ENCODE measurements around the gene AGFG1.
"Not testable (repeated sequence)": the region's sequence is repeated elsewhere in the genome, so short reads cannot be mapped to it uniquely, and the experiment has no call there.

Gene AGFG1

DNA sequence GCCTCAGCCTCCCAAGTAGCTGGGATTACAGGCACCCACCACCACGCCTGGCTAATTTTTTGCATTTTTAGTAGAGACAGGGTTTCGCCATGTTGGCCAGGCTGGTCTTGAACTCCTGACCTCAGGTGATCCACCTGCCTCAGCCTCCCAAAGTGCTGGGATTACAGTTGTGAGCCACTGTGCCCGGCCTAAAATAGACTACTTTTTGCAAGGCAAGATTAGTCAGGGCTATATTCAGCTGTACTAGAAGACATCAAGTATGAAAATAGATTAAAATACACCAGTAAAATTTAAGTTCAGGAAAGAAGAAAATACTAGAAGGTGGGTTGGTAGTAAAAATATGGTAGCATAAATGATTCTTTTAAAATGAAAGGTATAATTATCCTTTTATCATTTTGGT, 49.2 kb downstream of the AGFG1 start:
- DNase-seq; intact Hi-C loops (cut with DNase I): not testable (repeated sequence)

DNA sequence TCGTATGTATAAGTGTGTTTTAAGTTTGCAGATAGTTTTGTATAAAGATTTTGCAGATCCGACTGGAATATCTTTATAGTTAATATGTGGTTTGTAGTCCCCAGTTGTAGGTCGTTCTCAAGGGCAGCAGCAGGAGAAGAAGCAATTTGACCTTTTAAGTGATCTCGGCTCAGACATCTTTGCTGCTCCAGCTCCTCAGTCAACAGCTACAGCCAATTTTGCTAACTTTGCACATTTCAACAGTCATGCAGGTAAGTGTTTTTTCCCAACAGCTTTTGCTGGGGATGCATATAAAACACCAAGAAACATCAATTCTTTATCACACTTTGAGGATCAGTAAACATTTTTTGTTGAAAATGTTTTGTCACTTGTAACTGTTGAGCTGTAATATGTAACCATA, 52.7 kb downstream of the AGFG1 start:
- DNase-seq: no peak
- intact Hi-C loops (cut with DNase I): no loop called here

DNA sequence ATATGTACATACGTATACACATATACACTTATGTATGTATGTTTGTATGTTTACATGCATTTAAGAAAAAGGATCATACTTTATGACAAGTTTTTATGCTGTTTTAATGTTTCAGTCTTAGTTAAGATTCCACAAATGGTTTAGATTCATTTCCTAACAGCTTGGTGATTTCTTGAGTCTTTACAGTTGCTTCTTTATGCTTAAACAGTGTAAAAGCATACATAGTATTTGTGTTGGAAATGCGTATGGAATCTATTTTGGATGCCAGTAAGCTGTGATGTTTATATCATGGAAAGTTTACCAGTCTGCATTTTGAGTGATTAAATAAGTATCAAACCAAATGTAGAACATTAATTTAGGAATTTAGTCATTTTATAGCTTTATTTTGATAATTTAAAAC, 55.4 kb downstream of the AGFG1 start:
- DNase-seq: no peak
- intact Hi-C loops (cut with DNase I): no loop called here

DNA sequence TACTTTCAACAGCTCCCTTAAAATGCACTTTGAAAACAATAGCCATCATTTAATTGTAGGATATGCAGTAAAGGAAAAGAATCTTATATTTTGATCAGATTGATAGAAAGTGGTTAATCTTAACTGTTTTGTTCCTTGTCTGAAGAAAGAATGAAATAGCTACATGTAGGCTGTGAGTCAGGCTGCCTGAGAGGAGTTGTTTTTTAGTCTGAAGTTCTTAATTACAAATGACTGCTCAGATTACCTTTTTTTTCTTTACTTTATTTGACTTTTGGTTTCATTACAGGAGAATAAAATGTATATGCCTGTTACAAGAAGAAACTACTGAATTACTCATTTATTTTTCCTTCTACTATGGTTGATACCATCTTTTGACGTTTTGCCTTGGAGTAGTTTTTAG, 56.8 kb downstream of the AGFG1 start:
- no peak for DNase-seq
- intact Hi-C loops (cut with DNase I): no loop called here

DNA sequence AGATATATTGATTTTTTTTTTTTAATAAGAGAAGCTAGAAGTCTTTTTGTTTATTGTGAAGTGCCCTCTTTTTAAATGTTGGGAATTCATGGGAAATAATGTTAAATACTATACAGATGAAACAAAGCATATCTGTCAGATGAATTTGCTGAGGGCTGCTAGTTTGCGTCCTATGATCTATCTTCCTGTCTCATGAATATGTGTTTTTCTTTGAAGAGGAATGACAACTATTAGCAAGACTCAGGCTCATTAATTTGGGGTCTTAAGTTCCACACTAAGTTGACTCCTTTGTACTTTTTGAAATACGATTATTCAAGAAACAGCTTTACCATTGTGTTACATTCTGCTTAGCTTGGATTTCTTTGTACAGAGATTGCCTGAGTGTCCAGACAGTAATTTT, 57.9 kb downstream of the AGFG1 start:
- intact Hi-C loops (cut with DNase I): no loop called here
- DNase-seq: no peak

DNA sequence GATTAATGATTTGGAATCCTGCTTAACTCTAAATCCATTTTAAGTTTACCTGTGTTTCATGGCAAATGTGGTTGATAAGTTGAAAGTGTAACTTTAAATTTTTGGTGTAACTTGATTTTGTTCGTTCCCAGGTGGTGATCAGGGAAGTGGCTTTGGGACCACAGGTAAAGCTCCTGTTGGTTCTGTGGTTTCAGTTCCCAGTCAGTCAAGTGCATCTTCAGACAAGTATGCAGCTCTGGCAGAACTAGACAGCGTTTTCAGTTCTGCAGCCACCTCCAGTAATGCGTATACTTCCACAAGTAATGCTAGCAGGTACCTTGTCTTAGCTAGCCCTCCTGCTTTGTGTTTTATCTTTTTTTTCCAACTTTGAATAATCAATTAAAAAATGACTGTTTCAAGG, 62.8 kb downstream of the AGFG1 start:
- no peak for DNase-seq
- intact Hi-C loops (cut with DNase I): no loop called here

DNA sequence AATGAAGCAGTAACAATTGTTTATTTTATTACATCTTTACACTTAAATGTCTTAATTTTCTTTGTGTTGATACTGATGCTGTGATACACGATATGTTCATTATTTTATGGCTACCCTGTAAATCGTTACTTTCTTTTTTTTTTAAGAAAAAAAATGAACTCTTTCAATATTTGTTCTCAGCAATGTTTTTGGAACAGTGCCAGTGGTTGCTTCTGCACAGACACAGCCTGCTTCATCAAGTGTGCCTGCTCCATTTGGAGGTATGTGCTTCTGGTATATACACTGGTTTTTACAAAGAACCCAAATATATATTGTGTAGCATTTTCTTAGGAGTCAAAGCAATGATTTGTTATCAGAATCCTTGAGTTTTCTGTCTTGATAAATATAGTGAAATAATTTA, 64.5 kb downstream of the AGFG1 start:
- intact Hi-C loops (cut with DNase I): no loop called here
- peak in 5 of 42 donors; percentile 15 to 60 (median 31) for DNase-seq

DNA sequence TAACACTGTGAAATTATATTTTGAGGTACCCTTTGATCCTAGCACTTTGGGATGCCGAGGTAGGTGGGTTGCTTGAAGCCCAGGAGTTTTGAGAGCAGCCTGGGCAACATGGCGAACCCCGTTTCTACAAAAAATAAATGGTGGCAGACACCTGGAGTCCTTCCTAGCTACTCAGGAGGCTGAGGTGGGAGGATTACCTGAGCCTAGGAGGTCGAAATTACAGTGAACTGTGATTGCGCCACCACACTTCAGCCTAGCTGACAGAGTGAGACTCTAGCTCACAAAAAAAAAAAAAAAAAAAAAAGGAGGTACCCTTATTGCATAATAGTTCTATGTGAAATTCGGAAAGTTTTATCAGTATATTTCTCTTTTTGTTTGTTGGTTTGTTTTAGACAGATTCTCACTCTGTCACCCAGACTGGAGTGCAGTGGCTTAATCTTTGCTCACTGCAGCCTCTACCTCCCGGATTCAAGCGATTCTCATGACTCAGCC, 67.6 kb downstream of the AGFG1 start:
- intact Hi-C loops (cut with DNase I): no loop called here

DNA sequence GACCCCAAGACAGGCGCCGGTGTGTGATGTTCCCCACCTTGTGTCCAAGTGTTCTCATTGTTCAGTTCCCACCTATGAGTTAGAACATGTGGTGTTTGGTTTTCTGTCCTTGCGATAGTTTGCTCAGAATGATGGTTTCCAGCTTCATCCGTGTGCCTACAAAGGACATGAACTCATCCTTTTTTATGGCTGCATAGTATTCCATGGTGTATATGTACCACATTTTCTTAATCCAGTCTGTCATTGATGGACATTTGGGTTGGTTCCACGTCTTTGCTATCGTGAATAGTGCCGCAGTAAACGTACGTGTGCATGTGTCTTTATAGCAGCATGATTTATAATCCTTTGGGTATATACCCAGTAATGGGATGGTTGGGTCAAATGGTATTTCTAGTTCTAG, 68.4 kb downstream of the AGFG1 start:
- intact Hi-C loops (cut with DNase I); DNase-seq: not testable (repeated sequence)

More for the DNA sequence above, 67.6 kb downstream of the AGFG1 start:
- DNase-seq: no peak

DNA sequence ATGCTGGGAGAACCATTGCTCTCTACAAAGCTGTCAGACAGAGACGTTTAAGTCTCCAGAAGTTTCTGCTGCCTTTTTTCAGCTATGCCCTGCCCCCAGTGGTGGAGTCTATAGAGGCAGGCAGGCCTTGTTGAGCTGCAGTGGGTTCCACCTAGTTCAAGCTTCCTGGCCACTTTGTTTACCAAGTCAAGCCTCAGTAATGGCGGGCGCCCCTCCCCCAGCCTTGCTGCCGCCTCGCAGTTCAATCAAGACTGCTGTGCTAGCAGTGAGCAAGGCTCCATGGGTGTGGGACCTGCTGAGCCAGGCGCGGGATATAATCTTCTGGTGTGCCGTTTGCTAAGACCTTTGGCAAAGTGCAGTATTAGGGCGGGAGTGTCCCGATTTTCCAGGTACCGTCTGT, 74.0 kb downstream of the AGFG1 start:
- DNase-seq: peak in 1 of 42 donors; percentile 3
- intact Hi-C loops (cut with DNase I): no loop called here

DNA sequence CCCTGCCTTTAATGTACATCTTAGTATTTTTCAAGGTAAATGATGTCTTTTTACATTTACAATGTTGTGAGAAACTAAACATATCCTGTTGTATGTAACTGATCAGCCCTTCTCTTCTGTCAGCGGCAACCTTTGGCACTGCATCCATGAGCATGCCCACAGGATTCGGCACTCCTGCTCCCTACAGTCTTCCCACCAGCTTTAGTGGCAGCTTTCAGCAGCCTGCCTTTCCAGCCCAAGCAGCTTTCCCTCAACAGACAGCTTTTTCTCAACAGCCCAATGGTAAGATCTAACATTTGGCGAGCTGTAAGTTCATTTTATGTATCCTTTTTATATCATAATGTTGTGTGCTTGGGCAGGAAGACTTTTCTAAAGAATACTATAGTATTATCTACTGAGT, 79.9 kb downstream of the AGFG1 start:
- DNase-seq: no peak
- intact Hi-C loops (cut with DNase I): no loop called here

DNA sequence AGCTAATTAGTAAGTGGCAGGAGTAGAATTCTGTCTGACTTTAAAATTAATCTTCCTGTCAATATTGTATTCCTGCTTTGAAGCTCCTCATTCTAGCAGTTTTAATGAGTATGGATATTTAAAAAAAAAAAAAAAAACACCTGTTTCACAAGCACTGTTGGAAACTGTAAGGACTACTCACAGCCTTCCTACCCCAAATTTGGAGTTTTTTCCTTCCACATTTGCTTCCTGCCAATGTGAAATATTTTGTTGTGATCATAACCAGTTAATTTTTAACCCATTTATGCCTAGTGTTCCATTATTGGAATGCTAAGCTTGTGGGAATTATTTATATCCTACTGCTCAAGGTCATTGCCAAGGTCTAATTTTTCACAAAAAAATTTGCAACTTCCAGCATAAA, 90.6 kb downstream of the AGFG1 start:
- intact Hi-C loops (cut with DNase I): no loop called here
- no peak for DNase-seq

DNA sequence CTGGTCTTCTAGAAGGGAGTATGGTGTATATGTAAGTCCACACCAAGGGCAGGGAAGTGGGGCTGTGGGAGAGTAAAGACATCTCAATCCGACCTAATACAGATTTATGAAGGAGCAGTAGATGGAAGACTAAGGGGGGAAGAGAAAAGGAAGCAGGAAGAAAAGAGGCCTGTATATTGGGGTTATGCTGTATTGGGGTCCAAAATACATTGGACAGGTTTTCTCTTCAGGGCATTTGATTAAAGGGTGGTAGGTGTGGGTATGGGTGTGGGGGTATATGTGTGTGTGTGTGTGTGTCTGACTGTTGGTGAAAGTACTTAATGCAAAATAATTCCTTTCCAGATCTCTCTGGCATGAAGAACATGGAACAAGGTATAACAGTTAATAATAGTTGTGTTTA, 93.1 kb downstream of the AGFG1 start:
- no peak for DNase-seq
- intact Hi-C loops (cut with DNase I): no loop called here

DNA sequence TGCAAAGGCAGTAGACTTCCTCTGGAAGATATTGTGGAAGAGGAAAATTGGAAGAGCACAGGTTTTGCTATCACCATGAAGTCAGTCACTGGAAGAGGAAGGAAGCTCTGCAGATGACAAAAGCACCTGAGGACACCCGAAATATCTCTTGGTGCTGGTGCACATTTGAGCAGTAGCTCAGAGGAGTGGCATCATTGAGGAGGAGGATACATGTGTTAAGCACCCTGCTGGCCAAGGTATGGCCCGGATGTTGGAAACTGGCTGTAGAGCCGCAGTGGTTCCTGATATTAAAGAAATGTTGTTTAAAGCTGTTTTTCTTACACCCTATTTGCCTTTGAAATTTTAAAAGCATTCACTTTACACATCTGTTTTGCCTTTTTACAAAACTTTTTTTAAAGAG, 94.1 kb downstream of the AGFG1 start:
- no peak for DNase-seq
- intact Hi-C loops (cut with DNase I): no loop called here

DNA sequence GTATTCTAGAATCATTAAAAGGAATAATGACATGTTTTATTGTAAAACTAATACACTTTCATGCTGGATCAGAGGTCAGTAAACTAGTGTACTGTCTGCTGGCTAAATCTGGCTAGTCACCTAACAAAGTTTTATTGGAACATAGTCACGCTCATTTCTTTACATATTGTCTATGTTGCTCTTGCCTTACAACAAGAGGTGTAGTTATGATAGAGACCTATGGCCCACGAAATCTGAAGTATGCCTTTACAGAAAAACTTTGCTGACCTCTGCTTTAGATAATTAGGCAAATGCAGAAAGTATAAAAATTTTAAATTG, 96.9 kb downstream of the AGFG1 start:
- intact Hi-C loops (cut with DNase I): no loop called here
- no peak for DNase-seq

DNA sequence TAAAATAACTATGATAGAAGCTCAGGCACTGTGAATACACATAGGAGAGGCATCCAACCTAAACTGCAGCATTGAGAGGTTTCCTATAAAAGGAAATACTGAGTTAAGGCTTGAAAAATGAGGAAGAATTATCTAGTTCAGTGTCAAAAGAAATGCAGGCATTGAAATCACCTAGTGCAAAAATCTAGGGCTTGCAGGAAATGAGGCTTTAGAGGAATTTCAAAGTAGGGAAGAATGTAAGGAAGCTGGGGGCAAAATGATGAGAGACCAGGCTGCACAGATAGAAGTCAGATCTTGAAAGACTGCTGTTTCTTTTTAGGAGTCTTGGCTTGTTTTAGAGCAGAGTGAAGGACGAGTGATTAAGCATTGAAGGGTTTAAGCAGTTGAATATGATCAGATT, 98.7 kb downstream of the AGFG1 start:
- DNase-seq: no peak
- intact Hi-C loops (cut with DNase I): no loop called here

DNA sequence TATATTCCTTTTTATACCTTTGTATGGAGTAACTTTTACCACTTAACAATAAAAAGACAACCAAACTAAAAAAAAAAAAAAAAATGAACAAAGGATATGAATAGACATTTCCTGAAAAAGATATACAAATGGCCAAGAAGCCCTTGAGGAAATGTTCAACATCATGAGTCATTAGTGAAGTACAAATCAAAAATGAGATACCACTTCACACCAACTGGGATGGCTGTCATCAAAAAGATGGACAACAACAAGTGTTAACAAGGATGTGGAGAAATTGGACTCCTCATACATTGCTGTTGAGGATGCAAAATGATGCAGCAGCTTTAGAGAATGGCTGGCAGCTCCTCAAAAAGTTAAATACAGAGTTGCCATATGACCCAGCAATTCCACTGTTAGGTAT, 104.2 kb downstream of the AGFG1 start:
- intact Hi-C loops (cut with DNase I): no loop called here
- DNase-seq: no peak

DNA sequence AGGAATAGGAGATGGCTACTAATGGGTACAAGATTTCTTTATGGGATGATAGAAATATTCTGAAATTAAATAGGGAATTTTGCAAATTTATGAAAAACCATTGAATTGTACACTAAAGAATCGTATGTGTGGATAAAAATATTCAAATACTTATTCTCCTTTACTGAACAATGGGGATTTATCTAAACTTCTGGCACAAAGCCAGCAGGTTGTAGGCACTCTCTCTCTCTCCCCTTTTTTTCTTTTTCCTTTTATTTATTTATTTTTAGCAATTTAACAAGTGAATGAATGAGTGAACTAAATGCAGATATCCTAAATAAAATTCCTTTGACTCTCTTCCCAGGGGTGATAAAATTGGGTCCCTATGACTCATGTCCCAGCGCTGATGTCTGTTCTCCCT, 104.9 kb downstream of the AGFG1 start:
- intact Hi-C loops (cut with DNase I): no loop called here
- DNase-seq: no peak

DNA sequence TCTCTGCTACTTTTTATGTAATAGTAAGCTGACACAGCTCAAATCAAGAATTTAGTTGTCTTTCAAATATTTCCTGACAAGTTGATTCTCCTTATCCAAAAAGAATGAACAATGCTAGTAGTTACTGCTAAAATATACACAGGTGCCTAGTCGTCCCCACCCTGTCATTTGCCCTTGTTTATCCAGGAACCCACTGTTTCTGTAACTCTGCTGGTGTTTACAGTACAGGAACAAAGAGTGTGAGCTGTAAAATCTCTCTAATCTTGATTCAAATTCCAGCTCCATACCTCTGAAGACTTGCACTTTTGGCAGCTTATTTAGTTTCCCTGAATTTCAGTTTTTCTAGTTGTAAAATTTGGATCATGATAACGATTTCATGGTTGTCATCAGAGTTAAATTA, 105.6 kb downstream of the AGFG1 start:
- DNase-seq: no peak

DNA sequence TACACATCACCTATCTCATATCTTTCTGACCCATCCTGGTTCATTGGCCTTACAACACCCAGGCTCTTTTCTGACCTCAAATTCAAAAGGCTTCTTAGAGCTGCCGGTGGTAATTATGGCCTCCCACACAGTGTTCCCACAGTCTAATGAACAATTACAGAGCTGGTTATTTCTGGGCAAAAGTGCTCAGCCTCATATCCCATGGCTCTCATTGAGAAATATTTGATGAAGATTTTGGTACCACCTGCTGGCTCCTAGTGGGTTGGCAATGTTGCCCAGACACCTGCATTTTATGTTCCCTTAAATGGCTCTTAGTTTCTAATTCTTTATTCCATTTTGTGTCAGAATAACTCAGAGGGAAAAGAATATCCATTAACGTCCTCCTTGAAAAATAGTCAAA, 106.7 kb downstream of the AGFG1 start:
- intact Hi-C loops (cut with DNase I): no loop called here

More for the DNA sequence above, 105.6 kb downstream of the AGFG1 start:
- intact Hi-C loops (cut with DNase I): no loop called here

DNA sequence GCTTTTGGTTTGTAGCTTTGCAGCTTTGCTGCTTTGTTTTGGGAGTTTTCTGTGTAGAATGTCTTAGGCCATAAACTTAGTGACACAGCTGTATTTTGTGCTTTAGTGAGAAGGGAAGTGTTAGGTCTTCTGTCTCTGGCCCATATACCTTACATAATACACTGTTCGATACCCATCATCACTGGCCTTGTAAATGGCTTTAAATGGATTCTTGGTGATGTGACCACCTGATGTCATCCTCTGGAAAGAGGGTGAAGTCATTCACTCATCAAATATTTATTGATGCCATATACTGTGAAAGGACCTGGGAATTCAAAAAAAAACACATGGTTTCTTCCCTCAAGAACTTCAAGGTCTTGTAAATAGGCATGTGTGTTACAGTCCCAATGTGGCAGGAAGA, 107.8 kb downstream of the AGFG1 start:
- intact Hi-C loops (cut with DNase I): no loop called here
- DNase-seq: no peak

More for the DNA sequence above, 106.7 kb downstream of the AGFG1 start:
- no peak for DNase-seq

DNA sequence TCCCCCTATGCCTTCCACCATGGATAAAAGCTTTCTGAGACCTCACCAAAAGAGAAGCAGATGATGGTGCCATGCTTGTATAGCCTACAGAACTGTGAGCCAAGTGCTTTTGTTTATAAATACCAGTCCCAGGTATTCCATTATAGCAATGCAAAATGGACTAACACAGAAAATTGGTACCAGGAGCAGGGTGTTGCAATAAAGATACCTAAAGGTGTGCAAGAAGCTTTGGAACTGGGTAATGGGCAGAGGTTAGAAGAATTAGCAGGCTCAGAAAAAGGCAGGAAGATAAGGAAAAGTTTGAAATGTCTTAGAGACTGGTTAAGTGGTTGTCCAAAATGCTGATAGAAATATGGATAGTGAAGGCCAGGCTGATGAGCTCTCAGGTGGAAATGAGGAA, 110.4 kb downstream of the AGFG1 start:
- intact Hi-C loops (cut with DNase I): no loop called here
- no peak for DNase-seq
